Activated B cell treated with CpG ODN at 0.5 μM for 24 hours (primary cell): Measurements from ENCODE around the gene RAB6A. TPM values are rescaled to one million over a fixed set of nuclear protein-coding genes. Genes with fewer than 3 reads are reported as not detected.
A peak's percentile ranks its signal among the peaks of the same experiment; 100 is the strongest.

Experiments
- ATAC-seq: fragments of 200-7000 bp; cut with Tn5 transposase; one replicate; pipeline ENCODE4 v1.10.0; 2021; ENCODE audit warnings: low read depth, mild to moderate bottlenecking, moderate library complexity
- CTCF ChIA-PET: fragments of 350-600 bp; sonication (Branson Sonifier 250); formaldehyde crosslinking; loops from one replicate; lab custom pipeline; 2021; ENCODE audit warnings: antibody characterized with exemption; lab: Charles Lee
- POLR2A ChIA-PET: fragments of 350-600 bp; sonication (Branson Sonifier 250); formaldehyde crosslinking; loops from one replicate; lab custom pipeline; 2021; ENCODE audit warnings: antibody characterized with exemption; lab: Charles Lee
- DNase-seq: peaks from one replicate; pipeline ENCODE4 v3.0.0; 2022
- H3K27ac Mint-ChIP-seq: one replicate; pipeline ENCODE4 v1.8.0; 2020; ENCODE audit warnings: mixed read lengths
- H3K27me3 Mint-ChIP-seq: one replicate; pipeline ENCODE4 v1.8.0; 2021; ENCODE audit warnings: mixed read lengths
- H3K36me3 Mint-ChIP-seq: one replicate; pipeline ENCODE4 v1.8.0; 2021; ENCODE audit warnings: low read depth, mixed read lengths
- H3K4me1 Mint-ChIP-seq: one replicate; pipeline ENCODE4 v1.8.0; 2021; ENCODE audit warnings: mixed read lengths
- H3K4me3 Mint-ChIP-seq: one replicate; pipeline ENCODE4 v1.8.0; 2020; ENCODE audit warnings: mild to moderate bottlenecking, mixed read lengths
- H3K9me3 Mint-ChIP-seq: one replicate; pipeline ENCODE4 v1.8.0; 2020; ENCODE audit warnings: mixed read lengths
- intact Hi-C: fragments of 100-400 bp; cut with micrococcal nuclease; formaldehyde crosslinking; loops from one replicate; pipeline ENCODE4 v1.15.1; 2024
- total RNA-seq: library from RNA; stranded (reverse); gene quantifications from 2 replicates; pipeline ENCODE4 v1.2.3, GENCODE V29; 2022
- TF ChIP-seq, protein P1 (sequence below): fragments of 200-600 bp; IDR thresholded peaks from one replicate; pipeline ENCODE4 v1.8.0; 2022; ENCODE audit warnings: antibody characterized with exemption, mild to moderate bottlenecking

RAB6A gene
- total RNA-seq, 1 donor from 2014 or later = 53.3 TPM

GRCh38 chr11:73800276-73800806 is 39.5 kb upstream of the RAB6A start:
- H3K27me3 Mint-ChIP-seq = no peaks in the 10 kb centered on the region
- H3K9me3 Mint-ChIP-seq = no peaks in the 10 kb centered on the region
- ChIA-PET CTCF (no interaction called here), POLR2A (no interaction called here)
- H3K36me3 Mint-ChIP-seq = peaks cover 15% of the 10 kb centered on the region
- TF ChIP-seq, protein P1, sequence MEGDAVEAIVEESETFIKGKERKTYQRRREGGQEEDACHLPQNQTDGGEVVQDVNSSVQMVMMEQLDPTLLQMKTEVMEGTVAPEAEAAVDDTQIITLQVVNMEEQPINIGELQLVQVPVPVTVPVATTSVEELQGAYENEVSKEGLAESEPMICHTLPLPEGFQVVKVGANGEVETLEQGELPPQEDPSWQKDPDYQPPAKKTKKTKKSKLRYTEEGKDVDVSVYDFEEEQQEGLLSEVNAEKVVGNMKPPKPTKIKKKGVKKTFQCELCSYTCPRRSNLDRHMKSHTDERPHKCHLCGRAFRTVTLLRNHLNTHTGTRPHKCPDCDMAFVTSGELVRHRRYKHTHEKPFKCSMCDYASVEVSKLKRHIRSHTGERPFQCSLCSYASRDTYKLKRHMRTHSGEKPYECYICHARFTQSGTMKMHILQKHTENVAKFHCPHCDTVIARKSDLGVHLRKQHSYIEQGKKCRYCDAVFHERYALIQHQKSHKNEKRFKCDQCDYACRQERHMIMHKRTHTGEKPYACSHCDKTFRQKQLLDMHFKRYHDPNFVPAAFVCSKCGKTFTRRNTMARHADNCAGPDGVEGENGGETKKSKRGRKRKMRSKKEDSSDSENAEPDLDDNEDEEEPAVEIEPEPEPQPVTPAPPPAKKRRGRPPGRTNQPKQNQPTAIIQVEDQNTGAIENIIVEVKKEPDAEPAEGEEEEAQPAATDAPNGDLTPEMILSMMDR = no peak
- no peaks in the 10 kb centered on the region for H3K4me1 Mint-ChIP-seq
- no peak for ATAC-seq
- H3K4me3 Mint-ChIP-seq = no peak overlapping the region
- no peak overlapping the region for H3K27ac Mint-ChIP-seq
- intact Hi-C loops = no loop called here
- no peak for DNase-seq

DNA sequence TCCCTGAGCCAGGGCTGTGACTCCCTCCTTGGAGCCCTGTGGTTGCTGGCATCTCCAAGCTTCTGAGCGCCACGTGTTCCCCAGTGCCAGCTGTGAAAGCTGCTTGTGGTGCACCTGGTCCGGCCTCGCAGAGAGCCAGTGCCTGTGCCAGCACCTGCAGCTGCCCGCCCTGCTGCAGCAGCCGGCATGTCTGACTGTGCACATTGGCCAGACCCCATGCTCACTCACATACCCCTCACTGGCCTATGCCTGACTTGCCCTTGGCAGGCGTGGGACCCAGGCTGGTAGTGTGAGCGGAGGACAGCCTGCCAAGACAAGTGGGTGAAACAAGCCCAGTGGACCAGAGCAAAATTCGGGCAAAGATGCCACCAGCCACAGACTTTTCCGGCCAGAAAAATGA is 36.6 kb upstream of the RAB6A start:
- TF ChIP-seq, protein P1 = no peak
- DNase-seq = no peak
- no peak for ATAC-seq
- H3K27ac Mint-ChIP-seq = no peak overlapping the region
- no peaks in the 10 kb centered on the region for H3K4me1 Mint-ChIP-seq
- no peaks in the 10 kb centered on the region for H3K27me3 Mint-ChIP-seq
- intact Hi-C loops = no loop called here
- H3K4me3 Mint-ChIP-seq = no peak overlapping the region
- ChIA-PET CTCF (no interaction called here), POLR2A (interaction anchor here (1.4 kb wide), 1 partner anchor 10 kb away, joined by 3 read pairs; the partner anchor contains the start of gene MRPL48)
- H3K9me3 Mint-ChIP-seq = no peaks in the 10 kb centered on the region
- H3K36me3 Mint-ChIP-seq = peaks cover 20% of the 10 kb centered on the region

DNA sequence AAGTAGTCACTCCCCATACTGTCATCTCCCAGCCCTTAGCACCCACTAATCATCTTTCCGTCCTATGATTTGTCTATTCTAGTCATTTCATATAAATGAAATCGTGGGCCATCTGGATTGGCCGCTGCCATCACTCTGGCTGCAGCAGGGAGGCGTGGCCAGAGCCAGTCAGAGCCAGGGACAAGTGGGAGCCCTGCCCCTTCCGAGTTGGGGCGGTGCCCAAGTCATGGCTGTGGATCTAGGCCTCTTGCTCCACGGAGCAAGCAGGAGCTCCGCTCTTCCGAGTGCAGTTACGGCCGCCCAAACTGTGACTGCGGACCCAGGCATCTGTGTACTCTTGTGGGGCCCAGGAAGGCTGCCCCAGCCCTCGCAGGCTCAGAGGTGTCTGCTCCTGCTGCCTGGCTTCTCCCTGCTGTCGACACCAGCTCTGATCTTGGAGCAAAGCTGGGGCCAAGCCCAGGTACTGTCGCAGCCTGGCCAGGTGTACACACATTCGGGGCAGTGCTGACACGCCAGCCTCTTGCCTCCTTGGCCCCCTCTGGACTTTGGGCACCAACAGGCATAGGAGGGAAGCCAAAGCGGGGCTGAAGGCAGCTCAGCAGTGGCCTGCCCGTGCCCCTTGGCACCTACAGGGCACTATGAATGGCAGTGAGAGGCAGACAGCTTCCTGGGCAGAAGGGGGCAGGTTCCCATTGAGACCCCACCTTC is 35.2 kb upstream of the RAB6A start:
- H3K9me3 Mint-ChIP-seq = no peaks in the 10 kb centered on the region
- peaks cover 24% of the 10 kb centered on the region for H3K36me3 Mint-ChIP-seq
- no peak overlapping the region for H3K27ac Mint-ChIP-seq
- ATAC-seq = no peak
- intact Hi-C loops = no loop called here
- H3K4me3 Mint-ChIP-seq = no peak overlapping the region
- H3K4me1 Mint-ChIP-seq = no peaks in the 10 kb centered on the region
- DNase-seq = no peak
- TF ChIP-seq, protein P1 = no peak
- H3K27me3 Mint-ChIP-seq = no peaks in the 10 kb centered on the region
- ChIA-PET CTCF (no interaction called here), POLR2A (no interaction called here)

GRCh38 chr11:73792584-73792983 is 31.7 kb upstream of the RAB6A start:
- H3K9me3 Mint-ChIP-seq = no peaks in the 10 kb centered on the region
- DNase-seq (no peak), ATAC-seq (no peak)
- H3K4me1 Mint-ChIP-seq = peaks cover 11% of the 10 kb centered on the region
- TF ChIP-seq, protein P1 = no peak
- H3K27ac Mint-ChIP-seq = no peak overlapping the region
- CTCF ChIA-PET = interaction anchor here (0.6 kb wide), 1 partner anchor 1300 kb away, joined by 4 read pairs; no protein-coding TSS in a partner anchor
- intact Hi-C loops = no loop called here
- no peak overlapping the region for H3K4me3 Mint-ChIP-seq
- H3K27me3 Mint-ChIP-seq = no peaks in the 10 kb centered on the region
- peaks cover 26% of the 10 kb centered on the region for H3K36me3 Mint-ChIP-seq
- POLR2A ChIA-PET = no interaction called here

GRCh38 chr11:73789279-73789670 is 28.4 kb upstream of the RAB6A start:
- Mint-ChIP-seq H3K27me3 (no peaks in the 10 kb centered on the region), H3K36me3 (peaks cover 17% of the 10 kb centered on the region), H3K4me3 (peak overlapping the region; percentile 100), H3K27ac (peak overlapping the region; percentile 14), H3K4me1 (peaks cover 15% of the 10 kb centered on the region), H3K9me3 (no peaks in the 10 kb centered on the region)
- intact Hi-C loops = loop anchor here (5.0 kb wide), 1 partner anchor 703 kb away; the partner anchor contains the start of gene LIPT2
- ATAC-seq (no peak), DNase-seq (no peak)
- CTCF ChIA-PET = no interaction called here
- TF ChIP-seq, protein P1 = no peak
- POLR2A ChIA-PET = no interaction called here
